ENCODE results near the gene MIR17HG.

GRCh38 chr13:91319996-91320395, 27.5 kb upstream of the MIR17HG start:
- TF ChIP-seq ZNF274 (IDR thresholded peaks at IDR 0.05; ENCODE audit: low read depth, low read length) = no peak
- no peak for TF ChIP-seq SUZ12 (IDR thresholded peaks at IDR 0.05; ENCODE audit: extremely low read depth, insufficient read depth, insufficient read length)
